NB4 (cell line): Measurements from ENCODE around the gene ACADVL.
"Not testable (repeated sequence)": the region's sequence is repeated elsewhere in the genome, so short reads cannot be mapped to it uniquely, and the experiment has no call there.

Experiments
- DNase-seq: peaks from one replicate; pipeline ENCODE4 v3.0.0; 2010; ENCODE audit warnings: low read depth
- H3K4me3 ChIP-seq: one replicate; pipeline ENCODE4 v1.5.1; 2011; ENCODE audit warnings: mild to moderate bottlenecking, low read depth, low read length, moderate library complexity
- MYC ChIP-seq: IDR thresholded peaks from 2 replicates; pipeline ENCODE4 v1.6.1; 2011; ENCODE audit warnings: low read depth, low read length
- POLR2A ChIP-seq: IDR thresholded peaks from 2 replicates; pipeline ENCODE4 v1.6.1; 2011; ENCODE audit warnings: mild to moderate bottlenecking; ENCODE audit not compliant: insufficient read length; ENCODE audit errors: extremely low read depth
- TF ChIP-seq, protein P1 (sequence below): IDR thresholded peaks from one replicate; pipeline ENCODE4 v1.5.1; 2012; ENCODE audit warnings: low read depth, low read length
- TF ChIP-seq, protein P2 (sequence below): IDR thresholded peaks from 2 replicates; pipeline ENCODE4 v1.6.1; 2011; ENCODE audit warnings: low read depth, low read length

ACADVL gene

GRCh38 chr17:7242717-7243452 lies 23.1 kb downstream of the ACADVL start:
- no peak for TF ChIP-seq POLR2A
- TF ChIP-seq, protein P1, sequence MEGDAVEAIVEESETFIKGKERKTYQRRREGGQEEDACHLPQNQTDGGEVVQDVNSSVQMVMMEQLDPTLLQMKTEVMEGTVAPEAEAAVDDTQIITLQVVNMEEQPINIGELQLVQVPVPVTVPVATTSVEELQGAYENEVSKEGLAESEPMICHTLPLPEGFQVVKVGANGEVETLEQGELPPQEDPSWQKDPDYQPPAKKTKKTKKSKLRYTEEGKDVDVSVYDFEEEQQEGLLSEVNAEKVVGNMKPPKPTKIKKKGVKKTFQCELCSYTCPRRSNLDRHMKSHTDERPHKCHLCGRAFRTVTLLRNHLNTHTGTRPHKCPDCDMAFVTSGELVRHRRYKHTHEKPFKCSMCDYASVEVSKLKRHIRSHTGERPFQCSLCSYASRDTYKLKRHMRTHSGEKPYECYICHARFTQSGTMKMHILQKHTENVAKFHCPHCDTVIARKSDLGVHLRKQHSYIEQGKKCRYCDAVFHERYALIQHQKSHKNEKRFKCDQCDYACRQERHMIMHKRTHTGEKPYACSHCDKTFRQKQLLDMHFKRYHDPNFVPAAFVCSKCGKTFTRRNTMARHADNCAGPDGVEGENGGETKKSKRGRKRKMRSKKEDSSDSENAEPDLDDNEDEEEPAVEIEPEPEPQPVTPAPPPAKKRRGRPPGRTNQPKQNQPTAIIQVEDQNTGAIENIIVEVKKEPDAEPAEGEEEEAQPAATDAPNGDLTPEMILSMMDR = no peak
- peak; percentile 86 for TF ChIP-seq MYC
- TF ChIP-seq, protein P2, sequence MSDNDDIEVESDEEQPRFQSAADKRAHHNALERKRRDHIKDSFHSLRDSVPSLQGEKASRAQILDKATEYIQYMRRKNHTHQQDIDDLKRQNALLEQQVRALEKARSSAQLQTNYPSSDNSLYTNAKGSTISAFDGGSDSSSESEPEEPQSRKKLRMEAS = peak; percentile 91
- peak; percentile 90 for DNase-seq
- peak overlapping the region; percentile 74 for H3K4me3 ChIP-seq

DNA sequence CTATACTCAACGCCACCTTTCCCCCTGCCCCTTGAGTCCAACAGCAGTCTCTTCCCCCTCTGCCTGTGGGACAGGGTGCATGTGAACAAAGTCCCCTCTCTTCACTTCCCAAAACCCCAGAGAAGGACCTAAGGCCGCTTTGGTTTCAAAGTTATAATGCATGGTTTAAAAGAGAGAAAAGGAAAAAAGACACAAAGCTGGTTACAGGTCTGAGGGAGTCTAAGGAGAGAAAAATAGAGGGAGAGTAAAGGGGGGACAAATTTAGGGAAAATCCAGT lies 23.7 kb downstream of the ACADVL start:
- DNase-seq = no peak
- H3K4me3 ChIP-seq = no peak overlapping the region
- TF ChIP-seq POLR2A (no peak), MYC (no peak)
- TF ChIP-seq, protein P1 = no peak
- TF ChIP-seq, protein P2 = no peak

DNA sequence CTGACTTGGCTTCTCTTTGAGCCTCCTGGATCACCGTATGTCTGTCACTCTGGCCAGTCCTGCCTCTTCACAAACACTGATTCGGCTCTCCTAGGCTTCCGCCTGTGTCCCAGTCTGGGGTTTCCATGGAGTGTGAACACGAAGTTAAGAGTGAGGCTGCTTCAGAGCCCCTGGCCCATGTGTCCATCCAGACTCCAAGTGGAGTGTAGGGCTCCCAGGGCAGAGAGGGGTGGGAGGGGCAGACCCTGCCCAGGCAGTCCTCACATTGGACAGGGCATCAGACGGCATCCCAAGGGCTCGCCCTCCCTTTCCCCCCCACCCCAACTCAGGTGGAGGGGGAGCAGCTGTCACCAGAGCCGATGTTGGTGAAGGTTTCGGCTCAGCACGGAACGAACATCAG lies 24.1 kb downstream of the ACADVL start:
- not testable (repeated sequence) for H3K4me3 ChIP-seq

DNA sequence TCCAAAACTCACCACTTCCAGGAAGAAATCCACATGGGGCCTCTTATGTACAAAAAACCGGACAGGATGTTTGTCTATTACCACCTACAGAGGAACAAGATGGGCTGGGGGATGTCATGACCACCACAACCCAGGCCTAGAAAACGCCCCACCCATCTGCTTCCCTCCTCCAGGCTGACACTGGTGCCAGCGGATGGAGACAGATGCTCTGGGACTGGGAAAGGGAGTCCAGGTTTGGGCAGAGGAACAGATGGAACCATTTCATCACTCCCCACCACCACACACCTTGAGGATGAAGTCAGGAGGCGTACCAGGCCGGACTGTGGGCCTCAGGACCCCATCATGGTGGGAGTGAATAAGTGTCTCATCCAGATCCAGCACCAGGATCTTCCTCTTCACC lies 27.0 kb downstream of the ACADVL start:
- no peak overlapping the region for H3K4me3 ChIP-seq
- TF ChIP-seq MYC (no peak), POLR2A (no peak)
- TF ChIP-seq, protein P2 = no peak
- TF ChIP-seq, protein P1 = no peak
- DNase-seq = no peak

More for the DNA sequence above, 24.1 kb downstream of the ACADVL start:
- DNase-seq = not testable (repeated sequence)

- TF ChIP-seq, protein P1 = no peak
- no peak for TF ChIP-seq MYC
- no peak for TF ChIP-seq POLR2A
- TF ChIP-seq, protein P2 = no peak
- peak overlapping the region; percentile 87 for H3K4me3 ChIP-seq
- DNase-seq = no peak
Measured at GRCh38 chr17:7248796-7249195, 29.1 kb downstream of the ACADVL start.

- no peak for DNase-seq
- H3K4me3 ChIP-seq = peak overlapping the region; percentile 87
- TF ChIP-seq MYC = no peak
Measured at GRCh38 chr17:7249214-7249613, 29.5 kb downstream of the ACADVL start.

DNA sequence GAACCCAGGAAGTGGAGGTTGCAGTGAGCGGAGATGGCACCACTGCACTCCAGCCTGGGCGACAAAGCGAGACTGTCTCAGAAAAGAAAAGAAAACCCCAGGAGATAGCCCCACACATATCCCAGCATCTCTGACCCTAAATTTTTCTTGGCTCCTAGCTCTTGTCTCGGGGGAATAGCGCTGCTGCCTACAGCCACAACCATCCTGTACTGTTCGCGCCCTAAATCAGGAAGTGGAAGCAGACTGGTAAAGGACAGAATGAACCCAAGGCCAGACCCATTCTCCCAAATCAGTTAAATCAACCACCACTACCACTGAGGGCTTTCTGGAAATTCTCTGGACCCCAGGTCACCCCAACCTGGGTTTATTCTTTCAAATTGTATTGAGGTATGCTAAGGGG lies 30.1 kb downstream of the ACADVL start:
- H3K4me3 ChIP-seq = peak overlapping the region; percentile 87
- DNase-seq = peak; percentile 72
- TF ChIP-seq POLR2A (no peak), MYC (no peak)
- TF ChIP-seq, protein P2 = no peak
- TF ChIP-seq, protein P1 = no peak
